NT2/D1 (cell line): ENCODE data around the gene ZNF615.
"Not testable (repeated sequence)": the region's sequence is repeated elsewhere in the genome, so short reads cannot be mapped to it uniquely, and the experiment has no call there.

Experiments used
- DNase-seq: peaks from one replicate; pipeline ENCODE4 v3.0.0-alpha.2; 2011; ENCODE audit warnings: low read depth, low spot score
- H3K27me3 ChIP-seq: 2 replicates; pipeline ENCODE4 v1.6.0; 2011; ENCODE audit warnings: mild to moderate bottlenecking; ENCODE audit not compliant: insufficient read length, insufficient read depth
- H3K36me3 ChIP-seq: 2 replicates; pipeline ENCODE4 v1.6.1; 2011; ENCODE audit warnings: mild to moderate bottlenecking, low read length, mixed read lengths; ENCODE audit not compliant: insufficient read depth, insufficient read length
- H3K4me1 ChIP-seq: 2 replicates; pipeline ENCODE4 v1.5.1; 2011; ENCODE audit not compliant: insufficient read depth, insufficient read length
- H3K4me3 ChIP-seq: 2 replicates; pipeline ENCODE4 v1.5.1; 2011; ENCODE audit warnings: low read depth; ENCODE audit not compliant: insufficient read length
- H3K9ac ChIP-seq: 2 replicates; pipeline ENCODE4 v1.6.0; 2011; ENCODE audit warnings: low read depth; ENCODE audit not compliant: insufficient read length
- H3K9me3 ChIP-seq: 2 replicates; pipeline ENCODE4 v1.5.1; 2011; ENCODE audit warnings: mild to moderate bottlenecking, low read length; ENCODE audit not compliant: insufficient read depth
- SUZ12 ChIP-seq: IDR thresholded peaks from 2 replicates; pipeline ENCODE4 v1.6.1; 2011; ENCODE audit not compliant: insufficient read length, insufficient read depth; ENCODE audit errors: extremely low read depth
- YY1 ChIP-seq: IDR thresholded peaks from 2 replicates; pipeline ENCODE4 v1.6.1; 2011; ENCODE audit not compliant: insufficient read length, insufficient read depth
- ZNF274 ChIP-seq: IDR thresholded peaks from 2 replicates; pipeline ENCODE4 v1.6.1; 2011; ENCODE audit warnings: mild to moderate bottlenecking, low read depth, low read length

Gene ZNF615

GRCh38 chr19:51977346-51977745 lies 30.7 kb downstream of the ZNF615 start:
- no peaks in the 10 kb centered on the region for H3K4me1 ChIP-seq
- H3K36me3 ChIP-seq, result peaks cover 24% of the 10 kb centered on the region
- no peak for DNase-seq
- no peak overlapping the region for H3K9ac ChIP-seq
- no peak overlapping the region for H3K4me3 ChIP-seq
- TF ChIP-seq SUZ12 (no peak), YY1 (no peak), ZNF274 (no peak)
- H3K27me3 ChIP-seq, result no peaks in the 10 kb centered on the region
- peaks cover 41% of the 10 kb centered on the region for H3K9me3 ChIP-seq

- H3K9me3 ChIP-seq, result peaks cover 46% of the 10 kb centered on the region
- peaks cover 27% of the 10 kb centered on the region for H3K36me3 ChIP-seq
- no peak overlapping the region for H3K9ac ChIP-seq
- H3K27me3 ChIP-seq, result no peaks in the 10 kb centered on the region
- H3K4me1 ChIP-seq, result no peaks in the 10 kb centered on the region
- TF ChIP-seq YY1, result no peak
- no peak for TF ChIP-seq SUZ12
- no peak for TF ChIP-seq ZNF274
- no peak overlapping the region for H3K4me3 ChIP-seq
- DNase-seq, result no peak
Measured at GRCh38 chr19:51976852-51977251, 31.2 kb downstream of the ZNF615 start.

DNA sequence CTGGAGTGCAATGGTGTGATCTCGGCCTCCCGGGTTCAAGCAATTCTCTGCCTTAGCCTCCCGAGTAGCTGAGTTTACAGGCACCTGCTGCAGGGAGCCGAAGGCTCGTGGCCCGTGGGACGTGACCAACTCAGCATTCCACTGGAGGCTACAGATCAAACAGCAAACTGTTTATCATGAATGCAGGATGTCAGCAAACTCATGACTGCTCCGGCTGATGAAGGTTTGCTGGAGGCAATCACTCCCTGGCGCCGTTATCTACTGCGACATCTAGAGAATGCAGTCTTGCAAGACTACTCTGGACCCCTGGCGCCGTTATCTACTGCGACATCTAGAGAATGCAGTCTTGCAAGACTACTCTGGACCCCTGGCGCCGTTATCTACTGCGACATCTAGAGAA lies 32.2 kb downstream of the ZNF615 start:
- Histone ChIP-seq H3K9me3 (peaks cover 56% of the 10 kb centered on the region), H3K36me3 (peaks cover 37% of the 10 kb centered on the region)
- H3K9ac ChIP-seq, H3K4me1 ChIP-seq, DNase-seq, H3K27me3 ChIP-seq, H3K4me3 ChIP-seq: not testable (repeated sequence)

DNA sequence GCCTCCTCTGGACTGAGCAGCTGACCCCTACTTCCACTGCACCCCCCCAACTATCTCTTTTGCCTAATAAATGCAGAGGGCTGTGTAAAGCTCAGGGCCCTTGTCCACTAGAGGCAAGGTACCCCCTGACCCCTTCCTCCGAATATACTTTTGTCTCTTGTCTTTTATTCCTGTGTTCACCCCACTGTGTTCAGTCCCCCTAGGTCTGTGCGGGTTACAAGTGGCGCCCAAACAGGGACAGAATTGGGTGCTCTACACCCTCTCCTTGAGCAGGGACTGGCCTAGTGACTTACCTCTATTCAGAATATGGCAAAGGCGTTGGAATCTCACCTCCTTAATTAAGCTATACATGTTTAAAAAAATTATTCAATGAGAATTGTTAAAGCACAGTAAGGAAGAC lies 36.4 kb downstream of the ZNF615 start:
- no peak for DNase-seq
- no peak overlapping the region for H3K9ac ChIP-seq
- no peak for TF ChIP-seq SUZ12
- no peak for TF ChIP-seq YY1
- TF ChIP-seq ZNF274, result no peak
- no peak overlapping the region for H3K4me3 ChIP-seq
- peaks cover 63% of the 10 kb centered on the region for H3K36me3 ChIP-seq
- peaks cover 64% of the 10 kb centered on the region for H3K9me3 ChIP-seq
- H3K27me3 ChIP-seq, result no peaks in the 10 kb centered on the region
- no peaks in the 10 kb centered on the region for H3K4me1 ChIP-seq

DNA sequence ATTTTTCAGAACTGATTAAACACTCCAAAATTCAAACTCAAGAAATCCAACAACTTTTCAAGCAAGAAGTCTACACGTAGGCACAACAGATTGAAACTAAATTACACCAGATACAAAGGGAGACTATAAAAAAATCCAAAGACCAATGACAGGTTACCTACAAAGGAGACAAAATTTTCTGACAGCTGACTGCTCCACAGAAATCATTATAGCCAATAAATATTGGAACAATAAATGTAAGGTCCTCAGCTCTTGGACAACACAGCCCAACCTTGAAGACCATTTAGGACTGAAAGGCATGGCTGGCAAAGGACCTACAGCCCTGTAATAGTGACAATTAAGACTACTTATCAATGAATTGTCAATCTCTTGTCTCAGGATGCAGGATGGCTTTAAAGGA lies 37.3 kb downstream of the ZNF615 start:
- Histone ChIP-seq H3K9me3 (peaks cover 70% of the 10 kb centered on the region), H3K27me3 (no peaks in the 10 kb centered on the region), H3K4me3 (no peak overlapping the region), H3K36me3 (peaks cover 67% of the 10 kb centered on the region), H3K9ac (no peak overlapping the region), H3K4me1 (no peaks in the 10 kb centered on the region)
- TF ChIP-seq YY1 (no peak), ZNF274 (no peak), SUZ12 (no peak)
- DNase-seq, result no peak

GRCh38 chr19:51965583-51965982 lies 42.4 kb downstream of the ZNF615 start:
- Histone ChIP-seq H3K4me3 (no peak overlapping the region), H3K9me3 (peaks cover 28% of the 10 kb centered on the region), H3K27me3 (no peaks in the 10 kb centered on the region), H3K9ac (no peak overlapping the region), H3K36me3 (peaks cover 50% of the 10 kb centered on the region), H3K4me1 (no peaks in the 10 kb centered on the region)
- no peak for TF ChIP-seq YY1
- TF ChIP-seq ZNF274, result no peak
- no peak for TF ChIP-seq SUZ12
- no peak for DNase-seq

DNA sequence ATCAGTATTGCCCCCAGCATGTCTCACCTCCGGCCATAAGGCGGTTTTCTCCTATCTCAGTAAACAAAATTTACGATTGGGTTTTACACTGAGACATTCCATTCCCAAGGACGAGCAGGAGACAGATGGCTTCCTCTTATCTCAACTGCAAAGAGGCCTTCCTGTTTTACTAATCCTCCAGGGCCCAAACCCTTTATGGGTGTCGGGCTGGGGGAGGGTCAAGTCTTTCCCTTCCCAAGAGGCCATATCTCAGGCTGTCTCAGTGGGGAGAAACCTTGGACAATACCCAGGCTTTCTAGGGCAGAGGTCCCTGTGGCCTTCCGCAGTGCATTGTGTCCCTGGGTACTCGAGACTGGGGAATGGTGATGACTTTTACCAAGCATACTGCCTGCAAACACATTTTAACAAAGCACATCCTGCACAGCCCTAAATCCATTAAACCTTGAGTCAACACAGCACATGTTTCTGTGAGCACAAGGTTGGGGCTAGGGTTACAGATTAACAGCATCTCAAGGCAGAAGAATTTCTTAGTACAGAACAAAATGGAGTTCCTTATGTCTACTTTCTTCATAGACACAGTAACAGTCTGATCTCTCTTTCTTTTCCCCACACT lies 47.3 kb downstream of the ZNF615 start:
- not testable (repeated sequence) for DNase-seq, H3K9me3 ChIP-seq, H3K4me1 ChIP-seq, H3K9ac ChIP-seq, H3K27me3 ChIP-seq, H3K4me3 ChIP-seq
- peaks cover 21% of the 10 kb centered on the region for H3K36me3 ChIP-seq

DNA sequence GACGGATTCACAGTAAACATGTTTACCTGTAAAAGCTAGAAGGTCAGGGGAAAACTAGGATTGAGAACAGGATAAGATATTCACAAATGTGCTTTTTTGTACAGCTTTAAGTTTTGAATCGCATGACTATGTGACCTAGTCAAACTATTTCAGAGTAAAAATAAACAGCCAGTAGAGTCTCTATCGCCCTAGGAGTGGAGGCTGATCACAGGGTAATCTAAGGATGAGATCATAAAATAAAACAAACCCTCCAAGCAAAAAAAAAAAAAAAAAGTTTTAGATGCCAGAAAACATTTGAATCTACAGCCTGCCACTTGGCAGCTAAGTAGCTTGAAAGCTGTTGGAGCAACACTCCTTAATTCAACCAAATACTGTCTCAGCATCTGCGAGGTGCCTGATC lies 48.2 kb downstream of the ZNF615 start:
- H3K9me3 ChIP-seq, result no peaks in the 10 kb centered on the region; the same call in 1 of the 2 replicates
- no peaks in the 10 kb centered on the region for H3K4me1 ChIP-seq
- DNase-seq, result no peak
- peaks cover 12% of the 10 kb centered on the region for H3K36me3 ChIP-seq
- no peak for TF ChIP-seq ZNF274
- no peak for TF ChIP-seq YY1
- no peak for TF ChIP-seq SUZ12
- H3K4me3 ChIP-seq, result no peak overlapping the region
- no peaks in the 10 kb centered on the region for H3K27me3 ChIP-seq
- no peak overlapping the region for H3K9ac ChIP-seq

- not testable (repeated sequence) for H3K4me3 ChIP-seq, DNase-seq, H3K4me1 ChIP-seq, H3K27me3 ChIP-seq, H3K9me3 ChIP-seq, H3K9ac ChIP-seq, H3K36me3 ChIP-seq
Measured at GRCh38 chr19:51957846-51958245, 50.2 kb downstream of the ZNF615 start.
